Fibroblast of skin of right quadriceps (primary cell): ENCODE results near the gene C17orf78.
"Not testable (repeated sequence)": the region's sequence is repeated elsewhere in the genome, so short reads cannot be mapped to it uniquely, and the experiment has no call there.

Source experiments
- DNase-seq: peaks from one replicate; pipeline ENCODE4 v3.0.0-alpha.2; 2013

Gene C17orf78

DNA sequence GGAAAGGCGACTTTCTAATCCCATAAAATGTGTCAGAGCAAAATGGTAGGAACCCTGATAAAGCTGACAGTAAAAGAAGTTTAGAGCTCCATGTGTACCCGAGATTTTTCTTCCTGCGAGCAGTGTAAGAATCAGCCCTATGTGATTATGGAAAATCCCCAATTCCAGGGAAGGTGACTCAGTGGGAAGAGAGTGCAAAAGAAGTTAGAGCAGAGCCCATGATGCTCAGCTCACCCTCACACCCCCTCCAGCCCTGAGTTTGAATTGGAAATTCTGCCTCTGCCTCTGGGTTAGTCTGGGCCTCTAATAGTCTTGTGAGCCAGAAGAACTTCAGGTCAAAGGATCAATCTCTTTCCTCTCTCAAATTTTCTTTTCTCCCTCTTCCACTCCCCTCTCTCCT is 12.5 kb downstream of the C17orf78 start:
- DNase-seq = peak; percentile 35

DNA sequence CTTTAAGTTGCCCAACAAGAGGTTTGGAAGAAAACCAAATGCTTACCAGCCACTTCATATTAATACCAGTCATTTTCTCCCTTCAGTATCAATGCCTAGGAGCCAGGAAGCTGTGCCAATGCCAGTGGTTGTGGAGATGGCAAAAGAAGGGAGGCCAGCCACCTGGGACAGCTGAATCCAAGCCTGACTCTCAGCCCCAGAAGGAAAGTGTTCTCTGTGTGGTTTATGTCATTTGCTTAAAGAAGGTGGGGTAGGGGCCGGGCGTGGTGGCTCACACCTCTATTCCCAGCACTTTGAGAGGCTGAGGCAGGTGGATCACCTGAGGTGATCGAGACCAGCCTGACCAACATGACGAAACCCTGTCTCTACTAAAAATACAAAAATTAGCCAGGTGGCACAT is 13.4 kb downstream of the C17orf78 start:
- DNase-seq = no peak

DNA sequence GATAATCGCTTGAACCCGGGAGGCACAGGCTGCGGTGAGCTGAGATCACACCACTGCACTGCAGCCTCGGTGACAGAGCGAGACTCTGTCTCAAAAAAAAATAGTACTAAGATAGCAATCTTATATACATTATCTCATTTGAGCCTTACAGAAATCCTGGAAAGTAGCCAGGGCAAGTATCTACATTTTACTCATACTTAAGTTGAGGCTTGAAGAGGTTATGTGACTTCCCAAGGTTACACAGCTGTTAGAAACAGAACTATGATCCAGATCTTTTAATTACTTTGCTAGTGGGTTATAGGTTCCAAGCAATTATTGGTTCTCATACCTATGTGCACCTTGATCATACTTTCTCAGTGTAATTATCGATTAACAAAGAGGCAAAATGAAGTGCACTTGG is 15.4 kb downstream of the C17orf78 start:
- peak; percentile 42 for DNase-seq

DNA sequence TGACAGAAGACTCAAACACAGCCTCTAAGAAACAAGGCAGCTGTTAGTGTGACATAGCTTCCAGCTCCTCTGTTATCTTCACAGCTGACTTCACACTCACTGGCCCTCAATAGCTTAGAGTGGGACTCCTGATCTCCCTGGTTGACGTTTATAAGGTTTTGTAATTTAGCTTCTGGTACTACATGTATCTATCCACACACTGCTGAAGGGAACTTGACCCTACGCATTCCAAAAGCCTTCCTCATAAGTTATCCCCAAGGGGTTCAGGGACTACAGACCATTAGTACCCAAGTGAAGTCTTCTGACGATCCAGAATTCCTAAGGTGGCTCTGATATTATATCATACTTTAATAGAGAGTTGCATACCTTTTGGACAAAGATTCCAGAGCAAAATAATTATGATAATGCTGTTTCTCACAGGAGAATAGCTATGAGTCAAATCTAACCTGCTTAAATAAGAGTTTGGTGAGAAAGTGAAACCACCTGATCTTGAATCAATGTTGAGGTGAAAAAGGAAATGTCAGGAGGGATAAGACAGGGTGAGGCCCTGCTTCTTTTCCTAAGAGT is 16.3 kb downstream of the C17orf78 start:
- DNase-seq = peak; percentile 75

DNA sequence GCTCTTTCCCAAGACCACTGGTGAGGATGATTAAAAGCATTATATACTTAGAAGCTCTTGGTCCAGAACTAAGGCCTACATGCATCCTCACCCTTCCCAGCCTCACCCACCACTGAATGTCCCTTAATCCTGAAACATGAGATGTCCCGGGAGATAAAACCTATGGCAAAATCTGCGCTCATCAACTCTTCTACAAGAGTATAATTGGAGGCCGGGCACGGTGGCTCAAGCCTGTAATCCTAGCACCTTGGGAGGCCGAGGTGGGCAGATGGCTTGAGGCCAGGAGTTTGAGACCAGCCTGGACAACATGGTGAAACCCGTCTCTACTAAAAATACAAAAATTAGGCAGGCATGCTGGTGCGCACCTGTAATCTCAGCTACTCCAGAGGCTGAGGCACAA is 17.6 kb downstream of the C17orf78 start:
- no peak for DNase-seq

DNA sequence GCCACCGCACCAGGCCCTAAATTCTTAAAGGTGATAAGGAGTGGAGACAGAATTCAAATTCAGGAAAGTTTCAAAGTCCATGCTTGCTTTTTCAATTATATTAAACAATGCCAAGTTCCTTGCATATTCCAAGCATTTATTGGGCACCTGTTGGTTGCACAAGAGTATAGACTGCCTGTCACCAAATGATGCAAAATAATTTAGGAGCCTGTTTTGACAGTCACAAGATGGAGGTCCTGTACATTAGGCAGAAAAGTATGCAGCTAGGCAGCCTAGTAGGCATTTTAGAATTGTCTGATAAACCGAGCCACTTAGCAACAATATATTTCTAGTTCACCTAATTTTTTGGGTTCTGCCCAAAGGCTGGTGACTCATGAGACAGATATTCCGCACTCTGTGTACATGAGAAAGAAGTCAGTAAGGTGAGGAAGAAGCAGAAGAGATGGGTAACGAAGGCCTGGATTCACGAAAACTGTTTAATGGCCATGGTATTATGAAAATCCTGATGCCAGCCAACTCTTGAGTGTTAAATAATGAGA is 23.5 kb downstream of the C17orf78 start:
- peak; percentile 10 for DNase-seq

DNA sequence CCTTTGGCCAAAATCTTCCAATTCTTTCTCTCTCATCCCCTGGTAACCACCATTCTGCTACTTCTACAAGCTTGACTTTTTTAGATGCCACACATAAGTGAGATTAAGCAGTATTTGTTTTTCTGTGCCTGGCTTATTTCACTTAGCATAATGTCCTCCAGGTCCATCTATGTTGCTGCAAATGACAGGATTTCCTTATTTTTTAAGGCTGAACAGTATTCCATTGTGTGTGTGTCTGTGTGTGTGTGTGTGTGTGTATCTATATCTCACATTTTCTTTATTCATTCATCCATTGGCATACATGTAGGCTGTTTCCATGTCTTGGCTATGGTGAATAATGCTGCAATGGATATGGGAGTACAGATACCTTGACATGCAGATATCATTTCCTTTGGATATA is 24.7 kb downstream of the C17orf78 start:
- DNase-seq = no peak

DNA sequence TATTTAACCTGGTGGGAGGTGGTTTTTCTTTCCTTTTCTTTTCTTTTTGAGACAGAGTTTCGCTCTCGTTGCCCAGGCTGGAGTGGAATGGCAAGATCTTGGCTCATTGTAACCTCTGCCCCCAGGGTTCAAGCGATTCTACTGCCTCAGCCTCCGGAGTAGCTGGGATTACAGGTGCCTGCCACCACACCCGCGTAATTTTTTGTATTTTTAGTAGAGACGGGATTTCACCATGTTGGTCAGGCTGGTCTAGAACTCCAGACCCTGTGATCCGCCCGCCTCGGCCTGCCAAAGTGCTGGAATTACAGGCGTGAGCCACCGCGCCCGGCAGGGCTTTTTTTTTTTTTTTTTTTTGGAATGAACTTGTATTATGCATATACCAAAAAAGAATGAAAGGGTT is 29.7 kb downstream of the C17orf78 start:
- not testable (repeated sequence) for DNase-seq

DNA sequence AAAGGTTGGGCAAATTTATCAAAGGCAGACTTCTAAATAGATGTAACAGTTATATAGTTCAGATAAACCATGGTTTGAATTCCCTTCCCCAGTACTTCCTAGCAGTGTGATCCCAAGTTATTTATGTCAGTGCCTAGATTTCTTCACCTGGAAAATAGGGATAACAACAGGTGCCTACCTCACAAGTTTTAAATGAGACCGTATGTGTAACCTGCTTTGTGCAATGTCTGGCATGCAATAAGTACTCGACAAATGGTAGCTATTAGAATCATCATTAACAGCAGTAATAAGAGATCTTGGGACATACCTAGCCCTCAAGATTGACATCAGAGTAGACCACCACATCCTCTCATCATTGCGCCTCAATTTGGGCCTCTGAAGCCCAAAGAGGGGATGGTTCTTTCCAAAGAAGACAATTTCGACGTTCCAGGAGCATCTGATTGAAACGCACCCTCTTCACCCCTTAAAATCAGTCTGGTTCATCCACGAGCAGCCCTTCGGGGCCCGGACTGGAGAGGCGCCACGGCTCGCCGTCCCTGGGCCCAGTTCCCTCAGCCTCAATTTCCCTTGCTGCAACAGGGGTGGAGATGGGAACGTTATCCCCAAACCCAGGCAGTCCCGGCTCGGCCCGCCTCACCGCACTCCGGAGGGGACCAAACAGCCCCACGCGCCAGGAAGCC is 30.3 kb downstream of the C17orf78 start:
- peak; percentile 8 for DNase-seq

DNA sequence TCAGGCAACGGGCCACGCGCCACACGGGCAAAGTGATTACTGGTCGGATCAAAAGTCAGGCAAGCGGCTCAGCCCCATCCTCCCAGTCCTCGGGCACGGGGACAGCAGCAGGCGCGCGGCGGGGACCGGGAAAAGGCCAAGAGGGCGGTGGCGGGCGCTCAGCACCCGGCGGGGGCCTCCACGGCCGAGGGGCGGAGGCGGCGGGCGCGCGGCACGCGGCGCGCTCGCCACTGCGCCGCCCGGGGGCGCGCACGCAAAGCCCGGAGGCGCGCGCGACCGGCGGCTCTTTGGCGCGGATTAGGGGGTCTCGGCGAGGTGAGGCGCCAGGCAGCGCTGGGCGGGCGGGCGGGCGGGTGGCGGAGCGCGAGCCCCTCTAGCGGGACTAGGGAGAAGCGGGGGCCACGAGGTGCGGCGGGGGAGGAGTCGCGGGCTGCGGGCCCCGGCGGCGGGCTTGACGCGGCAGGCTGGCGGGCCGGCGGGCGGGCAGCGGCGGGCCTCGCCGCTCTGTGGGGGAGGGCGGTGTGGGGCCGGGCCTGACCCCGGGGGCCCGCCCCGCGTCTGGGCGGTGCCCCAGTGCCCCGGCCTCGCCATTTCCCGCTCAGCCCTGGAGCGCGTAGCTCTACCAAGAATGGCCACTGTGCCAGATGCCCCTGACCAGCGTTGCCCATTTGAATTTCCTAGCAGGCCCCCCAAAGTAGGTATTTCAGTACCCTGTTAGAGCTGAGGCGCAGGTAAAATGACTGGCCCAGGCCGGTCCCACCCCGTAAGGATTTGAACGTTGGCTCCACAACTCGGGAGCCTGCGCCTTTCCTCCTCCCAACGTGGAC is 31.1 kb downstream of the C17orf78 start, which contains the start of the genes ACACA and TADA2A:
ACACA (minus strand) TSS at position 202 of the 827 bp plus-strand sequence. CDS start 537 bp downstream, outside the sequence.
TADA2A (plus strand) TSS at position 252 of the 827 bp plus-strand sequence. CDS start 4,480 bp downstream, outside the sequence.
- peak; percentile 74 for DNase-seq

DNA sequence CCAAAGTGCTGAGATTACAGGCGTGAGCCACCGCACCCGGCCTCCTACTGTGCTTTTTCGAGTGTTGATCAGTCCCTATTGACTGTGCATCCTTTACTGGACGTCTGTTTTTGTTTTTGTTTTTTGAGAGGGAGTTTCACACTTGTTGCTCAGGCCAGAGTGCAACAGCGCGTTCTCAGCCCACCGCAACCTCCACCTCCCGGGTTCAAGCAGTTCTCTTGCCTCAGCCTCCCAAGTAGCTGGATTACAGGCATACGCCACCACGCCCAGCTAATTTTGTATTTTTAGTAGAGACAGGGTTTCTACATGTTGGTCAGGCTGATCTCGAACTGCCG is 32.3 kb downstream of the C17orf78 start:
- DNase-seq = not testable (repeated sequence)

DNA sequence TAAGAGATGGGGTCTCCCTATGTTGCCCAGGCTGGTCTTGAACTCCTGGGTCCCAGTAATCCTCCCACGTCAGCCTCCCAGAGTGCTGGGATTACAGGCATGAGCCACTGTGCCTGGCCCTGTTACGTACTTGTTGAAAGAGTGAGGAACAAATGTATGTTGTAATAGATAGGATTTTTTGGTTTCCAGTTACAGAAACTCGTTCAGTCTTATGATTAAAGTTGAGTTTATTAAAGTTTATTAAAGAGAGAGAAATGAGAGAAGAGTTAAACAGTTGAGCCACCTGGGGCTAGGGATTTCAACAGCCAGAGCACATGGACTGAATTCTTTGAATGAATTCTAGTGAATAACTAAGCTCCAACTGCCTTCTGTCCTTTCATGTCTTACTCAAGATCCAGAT is 34.6 kb downstream of the C17orf78 start:
- no peak for DNase-seq

DNA sequence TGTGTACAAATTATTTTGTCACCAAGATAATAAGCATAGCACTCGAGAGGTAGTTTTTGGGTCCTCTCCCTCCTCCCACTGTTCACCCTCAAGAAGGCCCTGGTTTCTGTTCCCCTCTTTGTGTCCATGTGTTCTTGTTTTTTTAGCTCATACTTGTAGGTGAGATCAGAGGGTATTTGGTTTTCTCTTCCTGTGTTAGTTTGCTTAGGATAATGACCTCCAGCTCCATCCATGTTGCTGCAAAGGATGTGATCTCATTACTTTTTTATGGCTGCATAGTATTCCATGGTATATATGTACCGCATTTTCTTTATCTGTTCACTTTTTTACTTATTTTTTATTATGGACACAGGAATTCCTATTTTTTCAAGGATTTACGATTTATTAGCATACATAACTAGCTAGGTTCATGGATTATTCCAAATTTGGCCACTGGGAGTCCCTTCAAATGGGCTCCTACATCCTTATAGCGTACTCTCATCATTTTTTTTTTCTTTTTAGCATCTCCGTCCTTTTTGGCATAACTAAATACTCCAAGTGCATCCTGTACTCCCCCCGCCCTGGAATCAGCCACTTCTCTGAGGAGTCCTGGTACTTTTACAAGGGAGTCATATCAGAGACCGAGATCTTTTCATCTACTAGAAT is 38.2 kb downstream of the C17orf78 start:
- no peak for DNase-seq

DNA sequence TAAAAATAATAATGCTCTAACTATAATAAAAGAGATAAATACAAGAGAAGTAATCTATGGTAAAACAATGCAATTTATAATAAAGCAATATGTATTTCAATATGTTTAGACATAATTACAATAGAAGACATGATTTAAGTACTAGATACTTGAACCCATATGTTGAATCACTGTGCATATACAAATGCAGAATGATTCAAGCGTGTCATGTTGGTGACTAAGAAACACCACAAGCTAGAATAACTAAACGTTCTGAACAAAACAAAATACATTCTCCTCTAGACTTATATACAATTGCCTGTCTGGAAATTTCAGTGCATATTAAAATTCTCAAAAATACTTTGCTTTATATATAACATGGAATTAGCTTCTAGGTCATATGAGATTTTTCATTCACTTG is 42.1 kb downstream of the C17orf78 start:
- DNase-seq = peak; percentile 38

DNA sequence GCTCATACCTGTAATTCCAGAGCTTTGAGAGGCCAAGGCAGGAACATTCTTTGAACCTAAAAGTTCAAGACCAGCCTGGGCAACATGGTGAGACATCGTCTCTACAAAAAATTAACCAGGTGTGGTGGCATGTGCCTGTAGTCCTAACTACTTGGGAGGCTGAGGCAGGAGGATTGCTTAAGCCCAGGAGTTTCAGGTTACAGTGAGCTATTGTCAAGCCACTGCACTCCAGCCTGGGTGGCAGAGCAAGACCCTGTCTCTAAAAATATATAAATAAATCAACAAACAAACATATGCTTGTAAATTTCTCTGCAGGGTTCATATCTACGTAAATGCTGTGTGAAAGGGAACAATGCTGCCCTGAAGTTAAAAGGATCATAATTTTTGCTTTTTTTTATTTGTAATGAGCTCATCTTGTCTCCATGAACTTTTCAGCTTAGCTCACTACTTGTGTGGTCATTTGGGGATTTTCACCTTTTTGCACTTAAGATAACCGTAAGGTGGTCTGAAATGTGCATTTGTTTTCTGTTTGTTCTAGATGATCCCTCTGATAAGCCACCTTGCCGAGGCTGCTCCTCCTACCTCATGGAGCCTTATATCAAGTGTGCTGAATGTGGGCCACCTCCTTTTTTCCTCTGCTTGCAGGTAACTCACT is 47.3 kb downstream of the C17orf78 start:
- DNase-seq = no peak

DNA sequence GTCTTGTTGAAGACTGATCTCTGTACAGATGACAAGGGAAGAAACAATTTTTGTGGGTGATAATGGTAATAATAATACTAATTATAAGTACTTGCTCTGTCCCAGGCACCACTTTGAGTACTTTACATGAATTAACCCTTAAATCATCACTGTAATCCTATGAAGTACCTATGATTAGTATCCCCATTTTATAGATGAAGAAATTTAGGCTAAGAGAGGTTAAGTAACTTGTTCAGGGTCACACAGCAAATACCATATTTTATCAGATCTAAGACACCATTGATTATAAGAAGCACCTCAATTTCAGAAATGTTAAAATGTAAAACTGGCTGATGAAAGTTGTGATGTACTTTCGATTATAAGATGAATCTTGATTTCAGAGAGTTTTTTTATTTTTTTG is 49.5 kb downstream of the C17orf78 start:
- DNase-seq = no peak

DNA sequence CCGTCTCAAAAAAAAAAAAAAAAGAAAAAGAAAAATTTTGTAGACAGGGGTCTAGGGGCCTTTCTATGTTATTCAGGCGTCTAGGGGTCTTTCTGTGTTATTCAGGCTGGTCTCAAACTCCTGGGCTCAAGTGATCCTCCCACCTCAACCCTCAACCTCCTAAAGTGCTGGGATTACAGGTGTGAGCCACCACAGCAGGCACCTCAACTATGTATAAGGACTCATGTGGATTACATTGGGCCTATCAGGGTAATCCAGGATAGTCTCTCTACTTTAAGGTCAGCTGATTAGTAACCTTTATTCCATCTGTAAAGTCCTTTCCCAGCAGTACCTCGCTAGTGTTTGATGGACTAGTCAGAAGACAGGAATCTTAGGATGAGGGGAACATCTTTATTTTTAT is 53.3 kb downstream of the C17orf78 start:
- no peak for DNase-seq

DNA sequence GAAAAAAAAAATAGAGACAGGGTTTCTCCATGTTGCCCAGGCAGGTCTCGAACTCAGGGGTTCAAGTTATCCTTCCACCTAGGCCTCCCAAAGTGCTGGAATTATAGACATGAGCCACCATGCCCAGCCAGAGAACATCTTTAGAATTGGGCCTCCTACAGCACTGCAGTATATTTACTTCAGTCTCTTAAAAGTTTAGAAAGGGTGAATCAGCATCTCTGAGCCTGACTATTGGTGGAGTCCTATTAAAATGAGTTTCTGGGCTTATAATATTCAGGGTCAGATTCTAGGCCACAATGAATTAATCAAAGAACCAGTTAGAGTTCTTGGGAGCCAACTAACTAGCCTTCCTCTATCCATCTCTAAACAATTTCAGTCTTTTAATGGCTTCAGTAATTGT is 53.7 kb downstream of the C17orf78 start:
- no peak for DNase-seq

DNA sequence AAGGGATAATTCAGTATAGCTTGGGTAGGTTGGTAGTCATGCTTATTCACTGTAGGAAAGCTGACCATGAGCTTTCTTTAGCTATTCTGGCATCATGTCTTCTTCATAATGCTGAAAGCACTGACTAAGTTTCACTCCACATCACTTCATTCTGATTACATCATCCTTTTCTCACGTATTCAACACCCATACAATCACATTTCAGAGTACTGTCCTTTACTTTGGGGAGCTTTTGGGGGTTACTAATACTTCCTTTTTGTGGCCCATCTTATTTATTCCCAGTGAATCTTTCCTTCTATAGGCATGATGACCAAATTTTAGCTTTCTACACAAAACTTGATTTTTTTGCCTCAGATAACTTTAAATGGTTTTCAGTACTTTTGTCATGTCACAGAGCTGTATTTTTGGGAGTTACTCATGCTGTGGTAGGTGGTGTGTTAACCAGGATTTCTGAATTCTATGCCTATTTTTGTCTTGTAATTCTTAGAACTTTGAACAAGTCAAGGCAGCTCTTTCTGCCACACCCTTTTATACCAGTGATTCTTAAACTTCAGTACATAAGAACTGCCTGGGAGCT is 54.4 kb downstream of the C17orf78 start:
- DNase-seq = peak; percentile 51

DNA sequence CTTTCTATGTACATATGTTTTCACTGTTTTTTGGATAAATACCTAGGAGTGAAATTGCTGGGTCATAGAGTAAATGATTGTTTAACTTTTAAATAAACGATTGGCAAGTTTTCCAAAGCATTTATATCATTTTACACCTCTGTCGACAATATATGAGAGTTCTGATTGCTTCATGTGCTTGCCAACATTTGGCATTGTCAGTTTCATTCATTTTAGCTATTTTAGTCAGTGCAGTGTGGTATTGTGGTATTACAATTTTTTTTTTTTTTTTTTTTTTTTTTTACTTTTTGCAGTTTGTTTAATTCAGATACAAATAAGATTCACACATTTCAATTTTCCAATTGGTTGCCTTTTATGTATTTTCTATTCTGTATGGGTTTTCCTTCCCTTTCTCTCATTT is 56.9 kb downstream of the C17orf78 start:
- no peak for DNase-seq

DNA sequence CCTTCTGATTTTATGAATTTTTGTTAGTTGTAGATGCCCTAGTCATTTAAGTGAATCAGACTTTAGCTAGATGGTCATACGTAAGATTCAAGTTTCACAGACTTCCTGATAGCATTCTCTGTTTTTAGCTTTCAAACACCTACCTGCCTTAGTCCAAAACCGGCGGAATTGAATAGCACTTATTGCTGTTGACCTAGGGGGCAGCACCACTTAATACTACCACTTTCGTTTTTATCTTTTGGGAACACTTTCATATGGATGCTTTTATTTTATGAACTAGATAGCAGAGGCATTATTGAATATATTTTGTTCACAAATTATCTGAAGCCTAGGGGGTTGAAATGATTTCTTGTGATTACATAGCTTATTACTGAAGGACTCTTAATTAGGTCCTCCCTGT is 62.4 kb downstream of the C17orf78 start:
- DNase-seq = no peak

DNA sequence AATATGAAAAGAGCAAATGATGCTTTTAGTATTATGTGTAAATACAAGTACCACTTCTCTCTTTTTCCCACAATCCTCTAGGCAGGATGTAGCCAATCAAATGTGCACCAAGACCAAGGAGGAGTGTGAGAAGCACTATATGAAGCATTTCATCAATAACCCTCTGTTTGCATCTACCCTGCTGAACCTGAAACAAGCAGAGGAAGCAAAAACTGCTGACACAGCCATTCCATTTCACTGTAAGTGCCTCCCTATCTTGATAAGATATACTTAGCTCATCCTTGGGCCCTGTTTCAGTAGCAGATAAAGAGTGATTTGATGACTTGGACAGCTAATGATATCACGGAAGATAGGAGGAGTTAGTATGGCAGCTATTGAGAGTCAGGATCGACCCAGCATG is 64.6 kb downstream of the C17orf78 start:
- no peak for DNase-seq
